ENCODE results near the gene GUF1. TPM values are rescaled to one million over a fixed set of nuclear protein-coding genes. Genes with fewer than 3 reads are reported as not detected.
A peak's percentile ranks its signal among the peaks of the same experiment; 100 is the strongest.

GUF1 gene
- total RNA-seq, 1 donor from 2014 or later: 26.0 TPM

DNA sequence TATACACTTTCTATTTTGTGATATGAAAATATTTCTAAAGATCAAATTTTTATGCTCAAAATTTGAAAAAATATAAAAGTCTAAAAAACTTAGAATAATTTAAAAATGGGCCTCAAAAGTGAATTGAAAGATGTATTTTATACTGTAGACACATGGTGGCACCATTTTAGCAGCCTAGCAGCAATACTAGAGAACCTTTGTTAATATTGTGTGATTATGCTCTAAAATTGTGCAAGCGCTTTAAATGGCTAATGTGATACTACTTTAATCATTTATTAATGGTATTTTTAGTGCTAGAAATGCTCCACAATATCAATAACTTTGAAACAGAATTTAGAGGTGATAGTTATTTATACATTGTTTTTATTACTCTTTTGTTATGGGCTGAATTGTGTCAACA is 3.7 kb upstream of the GUF1 start:
- Mint-ChIP-seq H3K27ac (no peak overlapping the region), H3K9me3 (ENCODE audit: low read depth) (no peaks in the 10 kb centered on the region), H3K4me3 (ENCODE audit: low read depth) (no peak overlapping the region), H3K36me3 (ENCODE audit: insufficient read depth) (no peaks in the 10 kb centered on the region), H3K27me3 (peaks cover 14% of the 10 kb centered on the region), H3K4me1 (ENCODE audit: low read depth) (peaks cover 5% of the 10 kb centered on the region)
- DNase-seq (ENCODE audit: low spot score, unreplicated experiment): no peak
- no peak for TF ChIP-seq CTCF (IDR thresholded peaks at IDR 0.05; ENCODE audit: unreplicated experiment)

DNA sequence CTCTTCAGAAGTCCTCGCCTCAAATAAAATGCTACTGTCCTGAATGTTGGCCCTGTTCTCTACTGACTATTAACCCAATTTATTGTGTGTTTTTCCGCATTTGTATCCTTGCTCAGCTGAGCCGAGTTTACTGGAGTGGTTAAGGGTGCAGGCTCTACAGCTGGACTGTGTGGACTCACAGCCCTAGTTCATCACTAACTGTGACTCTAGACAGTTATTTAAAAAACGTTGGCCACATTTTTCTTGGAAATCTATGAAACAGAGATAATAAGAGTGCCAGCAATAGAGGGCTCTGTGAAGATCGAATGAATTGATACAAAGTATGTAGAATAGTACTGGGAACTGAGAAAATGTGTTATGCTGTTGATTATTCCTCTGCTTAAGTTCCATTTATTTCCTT is 2.9 kb upstream of the GUF1 start:
- Mint-ChIP-seq H3K9me3 (ENCODE audit: low read depth) (no peaks in the 10 kb centered on the region), H3K27ac (no peak overlapping the region), H3K36me3 (ENCODE audit: insufficient read depth) (no peaks in the 10 kb centered on the region), H3K4me1 (ENCODE audit: low read depth) (peaks cover 8% of the 10 kb centered on the region), H3K4me3 (ENCODE audit: low read depth) (no peak overlapping the region), H3K27me3 (peaks cover 14% of the 10 kb centered on the region)
- no peak for TF ChIP-seq CTCF (IDR thresholded peaks at IDR 0.05; ENCODE audit: unreplicated experiment)
- no peak for DNase-seq (ENCODE audit: low spot score, unreplicated experiment)

- no peak for TF ChIP-seq CTCF (IDR thresholded peaks at IDR 0.05; ENCODE audit: unreplicated experiment)
- no peaks in the 10 kb centered on the region for H3K9me3 Mint-ChIP-seq (ENCODE audit: low read depth)
These were observed 840 bp downstream of the GUF1 start for GRCh38 chr4:44679060-44679459.

DNA sequence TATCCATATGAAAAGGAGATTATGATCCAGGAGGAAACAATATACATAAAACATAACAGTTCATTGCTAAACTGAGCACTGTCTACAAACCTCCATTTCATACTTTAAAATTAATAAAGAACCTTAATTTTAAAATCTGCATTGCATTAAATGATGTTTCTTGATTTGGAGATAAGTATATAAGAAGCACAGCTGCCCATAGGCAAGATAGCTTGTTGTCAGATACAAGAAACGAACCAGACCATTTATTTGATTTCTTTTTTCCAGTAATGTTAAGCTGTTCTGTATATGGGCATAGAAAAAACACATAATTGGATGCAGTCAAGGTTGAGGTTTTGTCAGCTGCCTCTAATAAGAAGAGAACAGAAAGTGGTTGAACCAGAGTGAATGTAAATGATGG is 6.4 kb downstream of the GUF1 start:
- Mint-ChIP-seq H3K36me3 (ENCODE audit: insufficient read depth) (peaks cover 21% of the 10 kb centered on the region), H3K4me3 (ENCODE audit: low read depth) (no peak overlapping the region), H3K27ac (no peak overlapping the region), H3K4me1 (ENCODE audit: low read depth) (peaks cover 8% of the 10 kb centered on the region), H3K9me3 (ENCODE audit: low read depth) (no peaks in the 10 kb centered on the region), H3K27me3 (no peaks in the 10 kb centered on the region)
- no peak for TF ChIP-seq CTCF (IDR thresholded peaks at IDR 0.05; ENCODE audit: unreplicated experiment)
- DNase-seq (ENCODE audit: low spot score, unreplicated experiment): no peak

More at GRCh38 chr4:44679060-44679459, 840 bp downstream of the GUF1 start:
- peaks cover 14% of the 10 kb centered on the region for H3K4me1 Mint-ChIP-seq (ENCODE audit: low read depth)
- peak overlapping the region; percentile 93 for H3K4me3 Mint-ChIP-seq (ENCODE audit: low read depth)
- DNase-seq (ENCODE audit: low spot score, unreplicated experiment): no peak
- H3K36me3 Mint-ChIP-seq (ENCODE audit: insufficient read depth): peaks cover 2% of the 10 kb centered on the region
- H3K27me3 Mint-ChIP-seq: no peaks in the 10 kb centered on the region
- peak overlapping the region; percentile 99 for H3K27ac Mint-ChIP-seq

- Mint-ChIP-seq H3K27ac (no peak overlapping the region), H3K4me3 (ENCODE audit: low read depth) (no peak overlapping the region), H3K4me1 (ENCODE audit: low read depth) (peaks cover 13% of the 10 kb centered on the region), H3K27me3 (no peaks in the 10 kb centered on the region), H3K9me3 (ENCODE audit: low read depth) (no peaks in the 10 kb centered on the region), H3K36me3 (ENCODE audit: insufficient read depth) (peaks cover 27% of the 10 kb centered on the region)
- no peak for DNase-seq (ENCODE audit: low spot score, unreplicated experiment)
- TF ChIP-seq CTCF (IDR thresholded peaks at IDR 0.05; ENCODE audit: unreplicated experiment): no peak
These were observed 22.2 kb downstream of the GUF1 start for GRCh38 chr4:44700427-44700826.

All from progenitor cell of endocrine pancreas (in vitro differentiated cells).